ENCODE data around the gene C6orf120.

C6orf120 gene

DNA sequence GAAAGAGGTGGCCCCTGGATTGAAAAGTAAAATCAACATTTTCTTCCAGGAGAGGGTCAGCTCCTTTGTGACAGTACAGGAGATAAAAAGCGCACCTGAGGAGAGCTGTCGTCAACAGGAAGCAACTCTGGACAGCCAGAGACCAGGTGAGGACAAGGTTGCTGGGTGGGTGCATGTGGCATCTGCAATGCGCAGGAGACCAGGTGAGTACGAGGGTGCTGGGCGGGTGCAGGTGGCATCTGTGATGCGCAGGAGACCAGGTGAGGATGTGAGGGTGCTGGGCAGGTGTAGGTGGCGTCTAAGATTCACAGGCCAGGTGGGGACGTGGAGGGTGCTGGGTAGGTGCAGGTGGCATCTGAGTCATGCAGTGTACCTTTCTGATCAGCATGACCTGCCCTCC, 38.5 kb upstream of the C6orf120 start:
- no peak overlapping the region for H2AFZ ChIP-seq (ENCODE audit: low read length, unreplicated experiment)
- no peaks in the 10 kb centered on the region; the same call in 1 of the 2 replicates for H3K36me3 ChIP-seq (ENCODE audit: insufficient read depth, low read length)
- no peaks in the 10 kb centered on the region for H3K27me3 ChIP-seq (ENCODE audit: insufficient read depth, low read length)
- H3K4me3 ChIP-seq (ENCODE audit: low read depth, low read length) = no peak overlapping the region
- no peak overlapping the region for H3K27ac ChIP-seq (ENCODE audit: low read depth, low read length)
- H3K79me2 ChIP-seq (ENCODE audit: control insufficient read depth, insufficient read depth, low read length, unreplicated experiment) = no peaks in the 10 kb centered on the region
- H3K4me1 ChIP-seq (ENCODE audit: control insufficient read depth, insufficient read depth, low read length, unreplicated experiment) = no peaks in the 10 kb centered on the region

DNA sequence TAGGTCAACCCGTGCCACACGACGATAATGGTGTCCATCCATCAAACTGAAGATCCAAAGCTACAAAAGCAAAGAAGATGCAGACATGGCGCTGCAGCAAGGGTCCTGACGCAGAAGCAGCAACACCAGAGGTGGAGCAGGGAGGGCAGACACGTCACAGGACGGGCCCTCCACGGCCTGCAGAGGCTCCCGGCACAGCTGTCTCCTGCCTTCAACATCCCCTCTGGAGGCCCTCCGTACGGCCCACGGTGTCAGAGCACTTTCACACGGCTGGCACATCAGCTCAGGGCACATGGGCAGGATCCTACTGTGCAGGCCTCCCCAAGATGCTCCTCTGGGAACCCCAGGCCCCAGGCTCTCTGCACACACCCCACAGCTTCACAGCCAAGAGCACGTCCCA, 37.7 kb upstream of the C6orf120 start:
- no peaks in the 10 kb centered on the region; the same call in 1 of the 2 replicates for H3K36me3 ChIP-seq (ENCODE audit: insufficient read depth, low read length)
- H2AFZ ChIP-seq (ENCODE audit: low read length, unreplicated experiment) = no peak overlapping the region
- H3K27ac ChIP-seq (ENCODE audit: low read depth, low read length) = no peak overlapping the region
- no peaks in the 10 kb centered on the region for H3K79me2 ChIP-seq (ENCODE audit: control insufficient read depth, insufficient read depth, low read length, unreplicated experiment)
- no peaks in the 10 kb centered on the region for H3K27me3 ChIP-seq (ENCODE audit: insufficient read depth, low read length)
- H3K4me1 ChIP-seq (ENCODE audit: control insufficient read depth, insufficient read depth, low read length, unreplicated experiment) = peaks cover 3% of the 10 kb centered on the region
- H3K4me3 ChIP-seq (ENCODE audit: low read depth, low read length) = no peak overlapping the region

DNA sequence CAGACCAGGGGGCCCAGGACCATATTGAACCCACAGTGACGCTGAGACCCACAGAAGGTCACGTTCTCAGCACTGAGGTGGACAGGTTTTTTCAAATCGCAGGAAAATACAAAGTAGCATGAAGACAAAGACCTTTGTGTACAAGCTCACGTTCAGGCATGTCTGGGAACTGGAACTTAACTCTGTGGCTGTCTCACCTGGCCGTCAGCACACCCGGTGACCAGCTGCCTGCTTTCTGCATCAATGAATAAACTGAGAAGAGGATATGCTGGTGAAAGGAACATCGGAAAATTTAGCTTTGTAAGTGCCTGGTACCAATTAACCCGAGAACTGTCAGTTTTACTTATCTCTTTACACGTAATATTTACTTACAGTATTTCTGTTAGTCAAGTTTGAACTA, 36.6 kb upstream of the C6orf120 start:
- no peaks in the 10 kb centered on the region for H3K79me2 ChIP-seq (ENCODE audit: control insufficient read depth, insufficient read depth, low read length, unreplicated experiment)
- H3K4me3 ChIP-seq (ENCODE audit: low read depth, low read length) = no peak overlapping the region
- no peak overlapping the region for H2AFZ ChIP-seq (ENCODE audit: low read length, unreplicated experiment)
- no peak overlapping the region for H3K27ac ChIP-seq (ENCODE audit: low read depth, low read length)
- H3K4me1 ChIP-seq (ENCODE audit: control insufficient read depth, insufficient read depth, low read length, unreplicated experiment) = peaks cover 10% of the 10 kb centered on the region
- H3K27me3 ChIP-seq (ENCODE audit: insufficient read depth, low read length) = no peaks in the 10 kb centered on the region
- no peaks in the 10 kb centered on the region for H3K36me3 ChIP-seq (ENCODE audit: insufficient read depth, low read length)

GRCh38 chr6:169666441-169666840, 35.5 kb upstream of the C6orf120 start:
- Histone ChIP-seq H3K4me1 (ENCODE audit: control insufficient read depth, insufficient read depth, low read length, unreplicated experiment) (peaks cover 15% of the 10 kb centered on the region), H3K27ac (ENCODE audit: low read depth, low read length) (no peak overlapping the region), H2AFZ (ENCODE audit: low read length, unreplicated experiment) (no peak overlapping the region), H3K36me3 (ENCODE audit: insufficient read depth, low read length) (no peaks in the 10 kb centered on the region), H3K79me2 (ENCODE audit: control insufficient read depth, insufficient read depth, low read length, unreplicated experiment) (no peaks in the 10 kb centered on the region), H3K4me3 (ENCODE audit: low read depth, low read length) (no peak overlapping the region), H3K27me3 (ENCODE audit: insufficient read depth, low read length) (no peaks in the 10 kb centered on the region)

- H3K27me3 ChIP-seq (ENCODE audit: insufficient read depth, low read length) = no peaks in the 10 kb centered on the region
- H3K4me3 ChIP-seq (ENCODE audit: low read depth, low read length) = no peak overlapping the region
- no peak overlapping the region for H3K27ac ChIP-seq (ENCODE audit: low read depth, low read length)
- 0 out of 2 replicates have a peak, but pooled peaks cover 6% of the 10 kb centered on the region for H3K36me3 ChIP-seq (ENCODE audit: insufficient read depth, low read length)
- H3K4me1 ChIP-seq (ENCODE audit: control insufficient read depth, insufficient read depth, low read length, unreplicated experiment) = peaks cover 15% of the 10 kb centered on the region
- H2AFZ ChIP-seq (ENCODE audit: low read length, unreplicated experiment) = no peak overlapping the region
- H3K79me2 ChIP-seq (ENCODE audit: control insufficient read depth, insufficient read depth, low read length, unreplicated experiment) = no peaks in the 10 kb centered on the region
Measured at GRCh38 chr6:169667716-169668115, 34.2 kb upstream of the C6orf120 start.

GRCh38 chr6:169668203-169668847, 33.6 kb upstream of the C6orf120 start:
- Histone ChIP-seq H3K4me1 (ENCODE audit: control insufficient read depth, insufficient read depth, low read length, unreplicated experiment) (peaks cover 15% of the 10 kb centered on the region), H3K27me3 (ENCODE audit: insufficient read depth, low read length) (no peaks in the 10 kb centered on the region), H3K4me3 (ENCODE audit: low read depth, low read length) (no peak overlapping the region), H3K79me2 (ENCODE audit: control insufficient read depth, insufficient read depth, low read length, unreplicated experiment) (no peaks in the 10 kb centered on the region), H3K36me3 (ENCODE audit: insufficient read depth, low read length) (0 out of 2 replicates have a peak, but pooled peaks cover 6% of the 10 kb centered on the region), H3K27ac (ENCODE audit: low read depth, low read length) (no peak overlapping the region), H2AFZ (ENCODE audit: low read length, unreplicated experiment) (no peak overlapping the region)

DNA sequence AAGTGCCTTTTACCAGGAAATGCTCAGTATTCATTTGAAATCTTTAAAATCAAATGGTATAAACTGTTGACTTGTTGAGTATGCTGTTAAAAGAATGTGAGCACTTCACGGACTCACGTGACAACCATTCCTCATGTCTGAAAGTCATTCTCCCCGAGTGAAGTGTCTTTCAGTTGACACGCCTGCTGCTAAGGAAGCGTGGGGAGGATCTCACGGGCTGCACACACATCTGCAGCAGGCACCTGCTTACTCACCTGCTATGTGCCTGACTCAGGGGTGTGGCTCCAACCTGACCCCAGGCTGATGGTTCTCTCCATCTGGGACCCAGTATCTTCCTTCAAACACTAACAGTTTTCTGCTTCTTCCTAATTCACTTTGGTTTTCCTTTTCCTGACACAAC, 32.8 kb upstream of the C6orf120 start:
- H3K27me3 ChIP-seq (ENCODE audit: insufficient read depth, low read length) = no peaks in the 10 kb centered on the region

DNA sequence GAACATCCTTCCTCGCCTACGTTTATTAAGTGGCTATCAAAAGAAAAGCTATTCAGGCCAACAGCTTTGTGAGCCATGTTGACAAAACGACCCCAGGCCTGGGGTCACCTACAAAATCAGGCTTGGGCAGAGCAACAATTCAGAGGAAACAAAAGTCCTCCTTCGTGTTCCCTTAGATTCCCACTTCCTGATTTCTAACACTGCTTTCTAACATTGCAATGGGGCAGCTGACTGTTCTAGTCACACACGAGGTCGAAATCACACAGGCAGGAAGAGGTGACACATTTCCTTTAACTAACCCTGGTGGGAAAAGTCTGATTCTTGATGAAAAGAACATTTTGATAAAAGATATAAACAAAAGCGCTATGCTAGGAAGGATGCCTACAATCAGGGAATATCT, 32.0 kb upstream of the C6orf120 start:
- no peaks in the 10 kb centered on the region for H3K79me2 ChIP-seq (ENCODE audit: control insufficient read depth, insufficient read depth, low read length, unreplicated experiment)
- no peaks in the 10 kb centered on the region for H3K27me3 ChIP-seq (ENCODE audit: insufficient read depth, low read length)
- H2AFZ ChIP-seq (ENCODE audit: low read length, unreplicated experiment) = no peak overlapping the region
- H3K27ac ChIP-seq (ENCODE audit: low read depth, low read length) = peak overlapping the region; percentile 82
- peaks cover 15% of the 10 kb centered on the region for H3K4me1 ChIP-seq (ENCODE audit: control insufficient read depth, insufficient read depth, low read length, unreplicated experiment)
- 0 out of 2 replicates have a peak, but pooled peaks cover 6% of the 10 kb centered on the region for H3K36me3 ChIP-seq (ENCODE audit: insufficient read depth, low read length)
- H3K4me3 ChIP-seq (ENCODE audit: low read depth, low read length) = peak overlapping the region; percentile 13; the same call in 1 of the 2 replicates

More for the DNA sequence above, 32.8 kb upstream of the C6orf120 start:
- H3K36me3 ChIP-seq (ENCODE audit: insufficient read depth, low read length) = 0 out of 2 replicates have a peak, but pooled peaks cover 6% of the 10 kb centered on the region
- H3K27ac ChIP-seq (ENCODE audit: low read depth, low read length) = peak overlapping the region; percentile 82
- peaks cover 15% of the 10 kb centered on the region for H3K4me1 ChIP-seq (ENCODE audit: control insufficient read depth, insufficient read depth, low read length, unreplicated experiment)
- H2AFZ ChIP-seq (ENCODE audit: low read length, unreplicated experiment) = no peak overlapping the region
- no peak overlapping the region for H3K4me3 ChIP-seq (ENCODE audit: low read depth, low read length)
- H3K79me2 ChIP-seq (ENCODE audit: control insufficient read depth, insufficient read depth, low read length, unreplicated experiment) = no peaks in the 10 kb centered on the region

GRCh38 chr6:169671563-169671962, 30.4 kb upstream of the C6orf120 start:
- Histone ChIP-seq H3K27ac (ENCODE audit: low read depth, low read length) (no peak overlapping the region), H2AFZ (ENCODE audit: low read length, unreplicated experiment) (no peak overlapping the region), H3K79me2 (ENCODE audit: control insufficient read depth, insufficient read depth, low read length, unreplicated experiment) (no peaks in the 10 kb centered on the region), H3K36me3 (ENCODE audit: insufficient read depth, low read length) (0 out of 2 replicates have a peak, but pooled peaks cover 6% of the 10 kb centered on the region), H3K27me3 (ENCODE audit: insufficient read depth, low read length) (no peaks in the 10 kb centered on the region), H3K4me3 (ENCODE audit: low read depth, low read length) (no peak overlapping the region), H3K4me1 (ENCODE audit: control insufficient read depth, insufficient read depth, low read length, unreplicated experiment) (peaks cover 15% of the 10 kb centered on the region)

- peaks cover 6% of the 10 kb centered on the region for H3K4me1 ChIP-seq (ENCODE audit: control insufficient read depth, insufficient read depth, low read length, unreplicated experiment)
- no peak overlapping the region for H2AFZ ChIP-seq (ENCODE audit: low read length, unreplicated experiment)
- H3K27ac ChIP-seq (ENCODE audit: low read depth, low read length) = no peak overlapping the region
- no peaks in the 10 kb centered on the region for H3K27me3 ChIP-seq (ENCODE audit: insufficient read depth, low read length)
- no peak overlapping the region for H3K4me3 ChIP-seq (ENCODE audit: low read depth, low read length)
- H3K36me3 ChIP-seq (ENCODE audit: insufficient read depth, low read length) = peaks cover 6% of the 10 kb centered on the region; the same call in 1 of the 2 replicates
- no peaks in the 10 kb centered on the region for H3K79me2 ChIP-seq (ENCODE audit: control insufficient read depth, insufficient read depth, low read length, unreplicated experiment)
Measured at GRCh38 chr6:169675011-169675410, 26.9 kb upstream of the C6orf120 start.

DNA sequence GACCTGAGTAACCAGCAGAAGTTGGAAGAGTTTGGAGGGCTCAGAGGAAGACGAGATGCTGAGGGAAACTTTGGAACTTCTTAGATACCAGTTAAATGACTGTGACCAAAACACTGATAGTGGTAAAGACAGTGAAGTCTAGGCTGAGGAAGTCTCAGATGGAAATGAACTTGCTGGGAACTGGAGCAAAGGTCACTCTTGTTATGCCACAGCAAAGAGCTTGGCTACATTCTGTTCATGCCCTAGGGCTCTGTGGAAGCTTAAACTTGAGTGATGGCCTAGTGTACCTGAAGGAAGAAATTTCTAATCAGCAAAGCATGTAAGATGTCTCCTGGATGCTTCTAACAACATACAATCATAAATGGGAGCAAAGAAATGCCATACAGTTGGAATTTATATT, 24.8 kb upstream of the C6orf120 start:
- Histone ChIP-seq H3K79me2 (ENCODE audit: control insufficient read depth, insufficient read depth, low read length, unreplicated experiment) (no peaks in the 10 kb centered on the region), H3K4me3 (ENCODE audit: low read depth, low read length) (no peak overlapping the region), H3K36me3 (ENCODE audit: insufficient read depth, low read length) (peaks cover 16% of the 10 kb centered on the region)

More for the DNA sequence above, 24.8 kb upstream of the C6orf120 start:
- Histone ChIP-seq H3K27ac (ENCODE audit: low read depth, low read length) (no peak overlapping the region), H3K27me3 (ENCODE audit: insufficient read depth, low read length) (no peaks in the 10 kb centered on the region), H3K4me1 (ENCODE audit: control insufficient read depth, insufficient read depth, low read length, unreplicated experiment) (no peaks in the 10 kb centered on the region), H2AFZ (ENCODE audit: low read length, unreplicated experiment) (no peak overlapping the region)
